RCC 7860 (cell line): ENCODE data around the gene PLA2G5.
"Not testable (repeated sequence)": the region's sequence is repeated elsewhere in the genome, so short reads cannot be mapped to it uniquely, and the experiment has no call there.

Experiments
- DNase-seq: peaks from one replicate; pipeline ENCODE4 v3.0.0-alpha.2; 2015; ENCODE audit warnings: low spot score
- FAIRE-seq: peaks from 2 replicates; lab custom pipeline; 2012; peaks lifted over from hg19 to GRCh38; lab: Jason Lieb, UNC

The PLA2G5 gene

DNA sequence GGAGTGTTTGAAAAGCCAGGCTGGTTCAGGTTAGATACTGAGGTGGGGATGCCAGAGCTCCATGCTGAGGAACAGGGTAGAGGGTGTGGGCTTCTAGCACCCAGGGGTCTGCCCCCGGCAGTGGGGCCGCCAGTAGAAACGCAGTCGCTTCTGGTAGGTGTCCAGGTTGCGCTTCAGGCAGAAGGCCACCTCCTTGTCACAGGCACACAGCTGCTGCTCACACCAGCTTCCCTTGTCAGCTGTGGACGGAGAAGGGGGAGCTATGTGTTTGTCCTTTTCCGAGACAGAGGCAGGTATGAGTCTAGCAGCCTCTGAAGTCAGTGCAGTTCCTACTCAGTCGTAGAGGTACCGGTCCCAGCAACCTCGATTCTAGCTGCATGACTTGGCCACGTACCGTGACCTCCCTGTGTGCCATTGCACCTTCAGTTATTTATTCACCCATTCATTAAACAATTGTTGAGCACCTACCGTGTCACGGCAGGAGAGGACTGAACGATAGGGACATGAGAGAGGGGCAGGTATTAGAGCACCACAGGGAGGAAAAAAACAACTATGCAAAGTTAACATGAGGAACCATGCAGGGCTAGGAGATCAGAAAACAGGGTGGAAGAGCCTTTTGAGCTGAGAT is 44.1 kb downstream of the PLA2G5 start:
- no peak for DNase-seq
- no peak for FAIRE-seq

DNA sequence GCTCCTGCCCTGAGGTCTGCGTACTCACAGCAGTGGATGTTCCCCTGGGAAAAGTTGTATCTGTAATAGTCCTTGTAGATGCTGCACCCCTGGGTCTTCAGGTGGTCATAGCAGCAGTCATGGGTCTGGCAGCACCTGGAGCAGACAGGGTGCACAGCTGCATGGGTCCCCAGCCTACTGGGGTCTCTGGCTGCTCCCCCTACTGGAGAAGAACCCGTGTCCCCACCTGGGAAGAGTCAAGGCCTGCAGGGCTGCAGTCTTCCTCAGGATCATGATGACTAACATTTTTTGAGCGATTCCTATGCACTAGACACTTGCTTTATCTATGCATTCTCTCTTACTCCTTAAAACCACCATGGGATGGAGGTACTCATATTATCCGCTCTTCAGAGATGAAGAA is 45.5 kb downstream of the PLA2G5 start:
- DNase-seq: no peak
- no peak for FAIRE-seq

DNA sequence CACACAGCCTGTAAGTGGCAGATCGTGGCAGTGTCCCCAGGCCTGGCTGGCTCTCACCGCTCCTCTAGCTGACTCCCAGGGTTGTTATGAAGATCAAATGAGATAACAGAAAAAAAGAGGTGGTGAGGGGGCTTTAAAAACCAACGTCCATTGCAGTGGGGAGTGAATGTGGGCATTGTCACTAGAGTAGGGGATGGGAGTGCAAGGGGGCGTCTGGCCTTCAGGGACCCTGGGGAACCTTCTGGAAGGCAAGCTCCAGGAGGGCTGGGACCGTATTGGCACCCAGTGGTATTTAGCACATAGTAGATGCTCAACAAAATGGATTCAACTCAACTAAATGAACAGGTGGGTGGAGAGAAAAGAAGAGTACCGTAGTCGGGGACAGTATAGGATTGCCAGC is 45.9 kb downstream of the PLA2G5 start:
- DNase-seq: no peak
- no peak for FAIRE-seq

DNA sequence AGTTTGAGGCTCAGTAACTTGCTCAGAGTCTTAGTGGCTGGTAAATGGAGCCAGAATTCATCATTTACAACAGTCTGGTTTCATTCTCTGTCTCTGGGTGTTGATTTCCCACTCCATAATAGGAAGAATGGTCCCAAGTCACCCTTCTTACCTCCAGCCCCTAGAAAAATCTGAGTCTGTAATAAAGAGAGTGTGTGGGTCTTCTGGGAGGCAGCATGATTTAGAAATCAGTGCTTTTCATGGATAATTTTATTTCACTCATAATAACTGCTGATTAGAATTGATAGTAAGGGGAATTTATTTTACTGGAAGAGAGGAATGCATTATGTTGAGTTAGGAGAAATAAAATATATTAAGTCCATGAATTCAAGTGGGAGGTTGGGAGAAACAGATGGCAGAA is 47.2 kb downstream of the PLA2G5 start:
- FAIRE-seq (no peak), DNase-seq (no peak)

DNA sequence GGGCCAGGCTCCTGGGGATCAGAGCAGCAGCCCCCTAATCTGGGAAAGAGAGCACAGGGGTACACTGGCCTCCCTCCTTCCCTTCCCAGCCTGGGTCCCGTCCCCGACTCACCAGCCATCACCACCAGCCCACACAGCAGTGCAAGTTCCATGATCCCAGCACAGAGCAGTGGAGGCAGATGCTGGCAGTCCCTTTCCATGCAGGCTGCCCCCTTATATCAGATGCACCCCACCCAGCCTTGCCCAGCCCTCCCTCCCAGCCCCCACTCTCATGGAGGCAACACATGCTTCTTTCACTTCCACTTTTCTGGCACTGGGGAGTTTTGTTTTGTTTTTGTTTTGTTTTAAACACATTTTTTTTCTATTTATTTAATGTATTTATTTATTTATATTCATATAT is 49.4 kb downstream of the PLA2G5 start, which contains the start of gene PLA2G2D:
PLA2G2D (minus strand) TSS at position 190 of the 400 bp plus-strand sequence; CDS start at position 152, 38 bp downstream.
- no peak for FAIRE-seq
- no peak for DNase-seq

DNA sequence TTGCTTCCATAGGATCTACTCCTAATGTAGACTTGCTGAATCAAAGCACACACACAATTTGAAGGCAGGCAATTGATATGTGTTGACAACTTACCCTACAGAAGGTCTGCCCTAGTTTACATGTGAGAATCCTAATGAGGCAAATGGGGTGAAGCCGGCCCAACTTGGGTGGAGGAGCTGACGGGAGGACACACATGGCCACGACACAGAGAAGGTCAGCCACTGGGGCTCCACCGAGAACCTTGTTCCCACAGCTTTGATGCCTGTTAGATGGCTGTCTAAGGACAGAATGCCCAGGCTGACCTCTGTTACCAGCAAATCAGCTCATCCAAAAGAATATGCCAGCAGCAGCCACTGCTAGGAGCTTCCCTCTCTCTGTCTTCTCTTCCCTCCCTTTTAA is 50.8 kb downstream of the PLA2G5 start:
- no peak for FAIRE-seq

DNA sequence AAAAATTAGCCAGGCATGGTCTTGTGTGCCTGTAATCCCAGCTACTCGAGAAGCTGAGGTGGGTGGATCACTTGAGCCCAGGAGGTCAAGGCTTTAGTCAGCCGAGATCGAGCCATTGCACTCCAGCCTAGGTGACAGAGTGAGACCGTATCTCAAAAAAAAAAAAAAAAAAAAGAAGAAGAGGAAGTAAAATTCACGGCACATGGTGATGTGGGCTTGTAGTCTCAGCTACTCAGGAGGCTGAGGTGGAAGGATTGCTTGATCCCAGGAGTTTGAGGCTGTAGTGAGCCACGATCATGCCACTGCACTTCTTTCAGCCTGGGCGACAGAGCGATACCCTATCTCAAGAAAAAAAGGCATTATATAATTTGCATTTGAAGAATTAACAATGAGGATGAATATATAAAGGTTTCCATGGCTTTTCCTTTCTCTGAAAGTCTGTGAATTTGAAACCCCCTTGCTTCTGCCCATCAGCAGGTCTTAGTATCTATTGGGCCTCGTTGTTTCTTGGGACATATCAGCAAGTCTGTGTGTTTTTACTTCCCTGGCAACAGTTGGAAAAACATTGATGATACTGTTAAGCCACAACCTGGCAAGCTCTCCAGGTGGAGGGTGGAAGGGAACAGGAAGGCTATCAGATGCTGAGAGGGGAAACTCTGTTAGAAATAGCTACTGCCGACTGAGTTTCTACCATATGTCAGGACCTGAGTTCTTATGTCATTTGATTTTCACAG is 53.9 kb downstream of the PLA2G5 start:
- FAIRE-seq: no peak

More for the DNA sequence above, 50.8 kb downstream of the PLA2G5 start:
- no peak for DNase-seq

DNA sequence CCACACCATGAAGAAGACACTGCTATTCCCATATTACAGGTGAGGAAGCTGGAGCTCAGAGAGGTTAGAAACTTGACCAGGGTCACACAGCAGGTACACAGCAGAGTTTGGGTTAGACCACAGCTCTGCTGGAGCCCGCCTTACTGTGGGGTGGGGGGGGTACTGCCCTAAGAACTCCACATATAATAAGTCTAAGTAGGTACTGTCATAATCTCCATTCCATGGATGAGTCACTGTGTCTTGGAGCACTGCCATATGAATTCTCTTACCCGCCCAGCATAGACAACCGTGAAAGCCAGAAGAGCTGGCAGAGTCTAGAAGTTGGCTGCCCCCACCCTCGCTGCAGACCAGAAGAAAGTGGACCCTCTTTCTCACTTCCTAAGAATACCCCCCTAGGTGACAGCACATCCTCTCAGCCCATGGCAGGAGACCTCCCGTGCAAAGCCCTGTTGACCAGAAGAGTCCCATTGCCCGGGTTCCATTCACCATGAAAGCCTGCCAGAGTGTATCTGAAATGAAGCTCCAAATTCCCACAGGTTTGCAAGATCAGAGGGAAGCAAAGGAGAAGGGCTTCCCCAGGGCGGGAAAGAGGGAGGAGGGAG is 54.6 kb downstream of the PLA2G5 start:
- DNase-seq: peak; percentile 73

More for the DNA sequence above, 53.9 kb downstream of the PLA2G5 start:
- no peak for DNase-seq

DNA sequence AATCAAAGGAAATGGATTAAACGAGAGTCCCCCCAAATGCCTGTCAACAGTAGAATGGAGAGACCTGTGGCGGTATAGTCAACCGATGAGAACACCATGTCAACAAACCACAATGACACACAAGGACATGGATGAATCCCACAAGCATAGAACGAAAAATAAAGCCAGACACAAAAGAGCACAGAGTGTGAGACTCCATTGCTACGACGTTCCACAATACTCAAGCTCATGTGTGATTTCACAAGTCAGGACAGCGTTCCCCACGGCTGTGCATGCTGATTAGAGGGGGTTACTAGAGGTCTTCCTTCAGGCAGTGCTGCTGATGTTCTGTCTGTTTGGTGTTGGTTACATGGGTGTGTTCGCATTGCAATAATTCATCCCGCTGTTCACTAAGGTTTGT is 55.1 kb downstream of the PLA2G5 start:
- no peak for DNase-seq
- FAIRE-seq: no peak

More for the DNA sequence above, 54.6 kb downstream of the PLA2G5 start:
- FAIRE-seq: peak; percentile 71

DNA sequence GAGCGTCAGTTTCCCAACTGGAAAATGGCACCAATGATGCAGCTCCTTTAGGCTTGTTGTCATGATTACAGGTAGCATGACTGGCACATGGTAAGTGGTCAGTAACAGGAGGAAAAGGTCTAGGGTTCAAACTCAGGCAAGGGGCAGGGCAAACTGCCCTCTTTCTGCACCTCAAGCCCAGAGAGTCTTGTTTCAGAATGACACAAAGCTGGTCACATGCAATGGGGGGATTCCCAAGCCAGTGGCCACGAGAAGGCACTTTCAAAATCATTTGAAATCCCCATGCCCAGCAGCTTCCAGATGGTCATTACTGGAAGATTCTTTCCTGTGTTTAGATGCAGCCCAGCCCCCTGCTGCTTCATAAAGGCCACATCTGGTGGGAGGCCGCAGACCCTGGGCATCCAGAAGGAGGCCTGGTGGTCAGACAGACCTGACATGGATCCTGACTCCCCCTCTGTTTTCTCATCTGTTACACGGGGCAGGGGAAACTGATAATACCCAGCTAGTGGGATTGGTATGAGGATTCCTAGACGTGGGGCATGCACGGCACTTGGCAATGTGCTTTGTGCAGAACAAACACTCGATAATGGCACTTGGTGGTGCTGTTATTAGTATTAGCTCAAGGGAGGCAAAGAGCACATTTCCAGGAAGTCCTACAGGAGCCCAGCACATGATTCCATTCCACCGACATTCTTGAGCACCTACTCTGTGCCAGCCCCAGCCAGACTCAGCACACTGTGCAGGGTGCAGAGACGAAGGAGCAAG is 56.2 kb downstream of the PLA2G5 start:
- no peak for DNase-seq
- FAIRE-seq: no peak

DNA sequence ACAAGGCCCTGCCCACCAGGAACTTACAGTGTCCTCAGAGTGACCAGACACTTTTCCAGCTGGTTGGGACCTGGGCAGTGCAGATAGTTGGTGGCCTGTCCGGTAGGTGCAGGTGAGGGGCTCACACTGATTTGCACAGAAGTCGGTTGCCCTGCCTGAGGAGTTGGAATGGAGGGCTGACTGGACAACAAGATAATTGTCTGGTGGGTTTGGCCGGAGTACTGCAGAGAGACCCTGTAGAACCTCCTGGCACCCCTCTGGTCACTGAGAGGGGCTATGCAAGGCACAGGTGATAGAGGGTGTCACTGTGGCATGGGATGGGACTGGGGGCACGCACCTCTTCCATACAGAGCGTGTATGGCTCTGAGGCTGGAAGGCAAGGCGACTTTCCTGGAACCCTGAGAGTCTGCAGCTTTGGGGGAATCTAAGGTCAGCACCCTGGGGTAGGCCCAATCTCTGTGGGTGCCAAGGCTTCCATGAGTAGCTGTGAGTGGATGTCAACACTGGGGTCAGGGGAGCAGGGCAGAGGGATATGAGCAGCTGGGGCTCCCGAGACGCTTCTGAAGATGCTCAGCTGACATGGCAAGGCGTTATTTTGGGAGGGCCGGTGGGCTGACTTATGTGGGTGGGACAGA is 56.9 kb downstream of the PLA2G5 start:
- FAIRE-seq (no peak), DNase-seq (no peak)

DNA sequence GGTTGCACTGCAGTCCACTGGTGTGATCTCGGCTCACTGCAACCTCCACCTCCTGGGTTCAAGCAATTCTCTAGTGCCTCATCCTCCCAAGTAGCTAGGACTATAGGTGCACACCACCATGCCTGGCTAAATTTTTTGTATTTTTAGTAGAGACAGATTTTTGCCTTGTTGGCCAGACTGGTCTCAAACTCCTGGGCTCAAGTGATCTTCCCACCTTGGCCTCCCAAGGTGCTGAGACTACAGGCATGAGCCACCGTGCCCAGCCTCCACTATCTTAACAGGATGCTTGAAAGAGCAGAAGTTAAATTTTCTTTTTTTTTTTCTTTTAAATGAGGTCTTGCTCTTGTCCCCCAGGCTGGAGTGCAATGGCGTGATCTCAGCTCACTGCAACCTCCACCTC is 60.5 kb downstream of the PLA2G5 start:
- FAIRE-seq, DNase-seq: not testable (repeated sequence)

DNA sequence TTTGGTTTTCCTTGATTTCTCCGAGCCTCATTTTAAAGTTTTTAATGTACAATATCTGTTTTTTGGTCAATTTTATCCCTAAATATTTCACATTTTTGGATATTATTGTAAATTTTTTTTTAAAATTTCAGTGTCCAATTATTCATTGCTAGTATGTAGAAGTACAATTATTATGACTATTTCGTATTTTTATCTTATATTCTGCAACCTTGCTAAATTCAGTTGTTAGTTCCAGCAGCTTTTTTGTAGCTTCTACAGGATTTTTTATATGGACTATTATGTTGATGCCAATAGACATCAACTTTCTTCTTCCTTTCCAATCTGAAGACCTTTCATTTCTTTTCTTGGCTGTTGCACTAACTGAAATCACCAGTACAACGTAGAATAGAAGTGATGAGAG is 65.0 kb downstream of the PLA2G5 start:
- FAIRE-seq: no peak
- DNase-seq: no peak

DNA sequence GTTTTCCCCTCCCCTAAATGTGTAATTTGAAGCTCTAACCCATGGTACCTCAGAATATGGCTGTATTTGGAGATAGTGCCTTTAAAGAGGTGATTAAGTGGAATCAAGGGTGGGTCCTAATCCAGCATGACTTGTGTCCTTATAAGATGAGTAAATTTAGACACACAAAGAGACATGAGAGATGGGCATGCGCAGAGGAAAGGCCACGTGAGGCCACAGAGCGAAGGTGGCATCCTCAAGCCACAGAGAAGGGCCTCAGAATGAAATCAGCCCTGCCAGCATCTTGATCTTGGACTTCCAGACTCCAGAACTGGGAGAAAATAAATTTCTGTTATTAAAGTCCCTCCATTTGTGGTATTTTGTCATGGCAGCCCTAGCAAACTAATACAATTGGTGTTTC is 66.3 kb downstream of the PLA2G5 start:
- DNase-seq (no peak), FAIRE-seq (no peak)

DNA sequence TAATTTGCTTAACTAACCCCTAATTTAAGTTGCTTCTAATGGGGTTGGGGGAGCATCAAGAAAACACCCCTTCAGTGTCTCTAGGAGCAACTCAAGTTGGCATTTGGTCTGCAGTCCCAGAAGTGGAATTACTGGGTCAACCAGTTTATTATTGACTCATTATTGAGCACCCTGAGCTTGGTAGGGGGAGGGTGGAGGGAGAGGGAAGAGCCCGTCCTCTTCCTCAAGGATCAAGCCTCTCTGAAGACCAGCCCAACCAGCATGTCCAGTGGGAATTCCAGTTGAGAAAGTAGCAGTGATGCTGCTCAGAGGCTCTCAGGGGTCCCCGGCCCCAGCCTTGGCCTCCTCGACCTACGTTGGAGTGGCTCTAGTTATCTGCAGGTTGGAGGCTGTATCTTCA is 67.1 kb downstream of the PLA2G5 start:
- FAIRE-seq (no peak), DNase-seq (no peak)

DNA sequence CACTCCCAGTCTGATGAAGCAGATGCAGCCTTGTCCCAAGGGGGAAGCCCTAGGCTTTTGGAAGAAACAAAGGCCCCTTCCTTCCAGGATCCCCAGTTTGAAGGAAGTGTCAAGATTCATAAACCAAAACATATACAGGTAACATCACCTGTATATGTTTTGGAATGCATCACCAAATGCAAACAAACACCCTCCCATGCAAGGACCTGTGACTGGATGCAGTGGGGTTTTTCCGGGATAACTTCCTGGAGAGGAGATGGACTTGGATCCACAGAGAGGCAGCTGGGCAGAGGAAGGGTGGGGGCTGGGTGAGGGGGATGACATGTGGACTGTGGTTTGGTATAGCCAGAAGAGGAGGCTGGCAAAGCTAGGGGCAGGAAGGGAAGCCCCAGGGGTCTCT is 67.6 kb downstream of the PLA2G5 start:
- FAIRE-seq: no peak
- no peak for DNase-seq

DNA sequence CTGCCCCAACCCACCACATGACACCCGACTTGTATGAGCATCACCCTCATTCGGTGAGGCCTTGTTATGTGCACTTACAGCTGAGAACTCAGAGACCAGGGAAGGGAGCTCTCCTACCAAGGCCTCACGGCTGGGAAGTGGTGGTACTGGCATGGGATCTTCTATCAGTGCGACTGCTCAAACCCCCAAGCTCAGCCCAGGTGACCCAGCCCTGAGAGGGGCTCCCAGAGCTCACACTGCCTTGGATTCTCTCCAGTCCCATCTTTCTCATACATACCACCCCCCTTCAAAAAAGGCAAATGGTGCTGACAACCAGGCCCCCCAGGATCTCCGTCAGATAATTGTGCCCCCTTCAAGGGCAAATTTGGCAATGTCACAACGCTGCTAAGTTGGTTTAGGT is 68.4 kb downstream of the PLA2G5 start:
- no peak for DNase-seq
- no peak for FAIRE-seq

DNA sequence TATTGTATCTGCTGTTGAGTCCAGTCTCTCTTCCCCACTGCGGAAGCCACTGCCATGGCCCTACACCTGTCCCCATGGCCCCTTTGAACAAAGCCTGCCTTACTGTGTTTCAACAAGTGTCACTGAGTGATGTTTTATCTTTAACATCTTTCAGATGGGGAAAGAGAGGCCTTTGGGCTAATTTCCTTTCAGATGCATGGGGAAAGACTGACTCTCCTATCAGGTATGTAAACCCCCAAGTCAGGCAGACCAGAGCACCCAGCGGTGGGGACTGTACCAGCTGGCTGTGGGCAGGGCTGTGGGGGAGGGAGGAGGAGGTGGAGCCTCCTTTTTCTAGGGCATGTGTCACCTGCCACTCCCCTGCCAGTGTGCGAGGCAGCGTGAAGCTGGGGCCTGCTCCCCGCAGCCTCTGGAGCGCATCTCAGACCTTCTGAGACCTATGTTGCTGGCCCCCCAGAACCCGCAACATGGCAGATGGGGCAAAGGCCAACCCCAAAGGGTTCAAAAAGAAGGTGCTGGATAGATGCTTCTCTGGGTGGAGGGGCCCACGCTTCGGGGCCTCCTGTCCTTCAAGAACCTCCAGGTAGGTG is 69.1 kb downstream of the PLA2G5 start, which contains the start of gene PLA2G2F:
PLA2G2F (plus strand) TSS at position 363 of the 590 bp plus-strand sequence; CDS start at position 468, 105 bp downstream.
- no peak for FAIRE-seq

DNA sequence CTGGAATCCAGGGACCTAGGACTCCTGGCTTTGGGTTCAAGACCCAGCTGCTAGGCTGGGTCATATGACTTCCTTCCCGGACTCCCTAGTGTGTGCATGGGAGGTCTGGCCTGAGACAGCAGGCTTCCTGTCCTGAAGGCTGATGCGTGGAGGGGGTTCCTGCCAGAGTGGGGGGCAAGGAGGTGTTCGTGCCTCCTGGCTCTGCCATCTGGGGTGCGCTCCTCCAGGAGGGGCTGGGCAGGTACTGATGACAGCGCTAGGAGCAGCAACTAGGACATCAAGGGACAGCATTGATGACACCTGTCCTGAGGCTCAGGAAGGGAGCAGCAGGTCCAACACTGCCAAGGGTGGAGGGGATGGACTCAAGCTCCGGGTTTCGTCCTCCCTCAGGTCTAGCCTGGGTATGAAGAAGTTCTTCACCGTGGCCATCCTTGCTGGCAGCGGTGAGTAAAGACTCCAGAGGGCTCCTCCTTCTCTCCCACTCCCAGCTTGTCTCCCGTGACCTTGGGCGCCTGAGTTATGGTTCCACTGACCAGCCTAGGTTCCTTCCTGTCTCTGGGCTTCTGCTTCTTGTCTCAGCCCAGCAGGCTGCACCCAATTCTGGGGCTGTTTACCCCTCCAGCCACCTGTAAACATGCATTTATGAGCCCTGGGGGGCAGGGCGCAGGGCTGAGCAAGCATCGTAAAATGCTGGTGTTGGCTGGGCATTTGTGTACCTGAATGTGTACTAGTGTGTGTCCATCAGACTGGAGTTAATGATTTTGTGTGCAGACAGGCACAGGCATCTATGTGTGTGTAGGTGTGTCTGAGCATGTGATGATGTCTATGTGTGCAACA is 70.0 kb downstream of the PLA2G5 start:
- FAIRE-seq (no peak), DNase-seq (no peak)

More for the DNA sequence above, 69.1 kb downstream of the PLA2G5 start, which contains the start of gene PLA2G2F:
- DNase-seq: no peak
